SK-N-DZ (cell line): ENCODE results near the gene FNDC1.

Experiments used
- DNase-seq: peaks from one replicate; pipeline ENCODE4 v3.0.0-alpha.2; 2015; ENCODE audit warnings: low spot score

The FNDC1 gene

DNA sequence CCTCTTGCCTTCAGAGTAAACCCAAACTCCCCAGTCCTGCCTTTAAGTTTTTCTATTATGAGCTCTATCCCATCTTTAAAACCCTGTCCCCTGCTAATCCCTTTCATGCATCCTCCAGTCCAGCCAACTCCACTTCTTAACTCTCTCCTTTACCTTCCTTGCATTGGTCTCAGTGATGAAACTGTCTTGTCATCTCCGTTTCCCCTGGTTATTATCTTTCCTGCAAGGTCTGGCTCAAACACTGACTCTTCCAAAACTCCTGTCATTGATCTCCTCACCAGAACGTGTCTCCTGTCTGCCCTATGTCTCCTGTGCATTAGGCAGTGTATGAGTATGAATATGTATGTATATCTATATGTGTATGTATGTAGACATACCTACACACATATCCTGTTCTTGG lies 11.8 kb upstream of the FNDC1 start:
- DNase-seq, result no peak

DNA sequence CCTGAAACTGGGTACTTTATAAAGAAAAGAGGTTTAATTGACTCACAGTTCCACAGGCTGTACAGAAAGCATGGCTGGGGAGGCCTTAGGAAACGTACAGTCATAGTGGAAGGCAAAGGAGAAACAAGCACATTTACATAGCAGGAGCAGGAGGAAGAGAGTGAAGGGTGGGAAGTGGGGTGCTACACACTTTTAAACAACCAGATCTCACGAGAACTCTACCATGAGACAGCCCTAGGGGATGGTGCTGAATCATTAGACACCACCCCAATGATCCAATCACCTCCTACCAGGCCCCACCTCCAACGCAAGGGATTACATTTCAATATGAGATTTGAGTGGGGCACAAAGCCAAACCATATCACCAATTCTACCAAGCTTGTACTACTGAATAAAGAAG lies 7.4 kb upstream of the FNDC1 start:
- DNase-seq, result no peak

DNA sequence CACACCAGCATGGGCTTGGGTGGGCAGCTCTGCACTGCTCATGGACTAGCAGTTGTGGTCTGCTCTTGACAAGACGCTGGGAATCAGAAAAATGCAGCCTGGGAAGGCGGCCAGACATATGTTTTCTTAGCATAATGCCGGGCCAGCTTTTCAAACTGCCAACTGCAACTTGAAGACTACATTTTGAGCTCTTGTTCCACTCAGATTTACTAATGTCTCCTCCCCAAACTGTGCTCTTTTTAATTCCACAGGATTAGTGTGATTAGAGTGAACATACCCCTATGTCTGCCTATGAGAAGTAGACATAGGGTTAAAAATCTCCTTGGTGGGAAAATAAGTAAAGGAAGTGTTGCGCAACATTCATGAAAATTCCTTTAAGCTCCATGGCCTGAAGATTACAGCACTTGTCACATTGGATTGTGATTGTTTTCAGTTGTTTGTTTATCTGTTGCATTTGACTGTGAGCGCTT lies 5.3 kb upstream of the FNDC1 start:
- DNase-seq, result no peak

GRCh38 chr6:159168536-159169192 lies 536 bp upstream of the FNDC1 start:
- DNase-seq, result peak; percentile 32

GRCh38 chr6:159169557-159170332 lies 545 bp downstream of the FNDC1 start:
- DNase-seq, result no peak

GRCh38 chr6:159170333-159170672 lies 1.1 kb downstream of the FNDC1 start:
- no peak for DNase-seq

DNA sequence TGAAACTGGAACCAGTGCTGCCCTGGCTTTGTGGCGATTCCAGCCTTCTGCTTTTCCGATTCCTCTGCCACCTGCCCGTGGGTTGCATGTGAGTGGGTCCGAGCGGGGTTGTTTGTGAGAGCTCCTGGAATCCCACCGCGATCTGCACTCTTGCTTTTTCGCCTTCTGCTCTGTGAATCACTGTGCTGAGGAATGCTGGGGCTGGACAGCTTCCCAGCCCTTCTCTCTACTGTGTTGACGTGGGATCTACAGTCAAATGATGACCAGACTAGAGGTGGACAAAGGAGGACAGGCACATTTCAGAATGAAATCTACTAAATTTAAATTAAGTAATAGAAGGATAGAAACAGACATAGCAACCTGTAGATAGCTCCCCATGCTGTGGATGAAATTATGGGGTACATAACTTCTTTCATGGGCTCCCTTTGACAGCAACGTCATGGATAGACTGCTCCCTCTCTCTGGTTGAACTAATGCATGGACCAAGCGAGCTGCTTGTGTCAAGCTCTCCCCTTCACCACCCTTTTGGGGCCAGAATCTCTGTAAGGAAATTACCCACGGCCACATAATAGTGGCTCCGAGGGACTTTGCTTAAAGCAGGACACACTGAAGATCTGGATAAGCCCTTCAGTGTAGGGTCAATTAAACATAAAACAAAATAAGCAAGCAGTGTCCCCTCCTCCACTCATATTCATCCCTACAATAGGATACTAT lies 2.0 kb downstream of the FNDC1 start:
- no peak for DNase-seq

GRCh38 chr6:159172091-159172491 lies 2.9 kb downstream of the FNDC1 start:
- DNase-seq, result no peak

DNA sequence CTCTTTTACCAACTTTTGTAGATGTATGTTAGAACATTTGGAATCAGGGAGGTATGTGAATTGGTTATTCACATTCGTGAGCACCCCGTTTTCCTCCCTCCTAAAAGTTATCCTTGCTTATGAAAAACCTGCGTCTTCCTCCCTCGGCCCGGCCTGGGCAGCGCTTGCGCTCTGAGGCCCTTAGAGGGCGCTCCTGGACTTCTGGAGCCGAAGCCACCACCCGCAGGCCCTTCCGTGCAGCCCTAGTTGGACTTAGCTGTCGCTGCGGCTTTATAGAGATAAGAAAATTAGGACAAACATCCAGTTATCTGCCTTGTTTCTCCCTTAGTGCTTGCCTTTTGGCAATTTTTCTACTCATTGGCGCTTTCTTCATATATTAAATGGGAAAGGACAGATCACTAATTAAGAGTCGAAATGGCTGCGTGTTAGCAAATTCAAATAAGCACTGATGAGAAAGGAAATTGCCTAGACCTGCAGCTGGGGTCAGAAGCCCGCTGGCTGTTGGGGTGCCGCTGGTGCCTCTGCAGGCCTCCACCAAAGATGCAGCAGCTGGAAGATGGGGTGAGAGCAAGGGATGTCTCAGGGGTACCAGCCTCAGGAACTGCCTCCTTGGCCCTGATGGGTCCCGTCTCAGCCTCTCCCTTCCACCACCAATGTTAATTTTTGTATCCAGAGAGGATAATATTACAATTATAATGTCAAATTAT lies 5.2 kb downstream of the FNDC1 start:
- peak; percentile 56 for DNase-seq

GRCh38 chr6:159176913-159177312 lies 7.7 kb downstream of the FNDC1 start:
- DNase-seq, result no peak

- no peak for DNase-seq
Measured at GRCh38 chr6:159178847-159179246, 9.6 kb downstream of the FNDC1 start.

GRCh38 chr6:159180001-159180400 lies 10.8 kb downstream of the FNDC1 start:
- DNase-seq, result no peak

DNA sequence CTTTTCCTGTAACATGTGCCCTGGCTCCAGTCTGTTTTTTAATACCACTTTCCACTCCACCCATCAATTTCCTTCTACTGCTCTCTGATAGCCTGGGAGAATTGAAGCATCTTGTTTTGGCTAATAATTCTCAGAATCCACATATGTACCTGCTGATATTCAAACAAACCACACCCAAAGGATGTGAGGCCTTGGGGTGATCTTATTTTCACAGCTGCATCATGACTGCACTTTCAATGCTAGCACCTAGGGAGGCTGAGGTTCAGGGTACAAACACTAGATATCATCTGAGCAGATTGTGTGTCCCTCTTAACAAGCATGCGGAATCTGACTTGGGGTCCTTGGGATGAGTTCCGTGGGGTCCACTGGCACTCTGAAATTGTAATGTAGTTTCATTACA lies 12.7 kb downstream of the FNDC1 start:
- no peak for DNase-seq

GRCh38 chr6:159184559-159184958 lies 15.4 kb downstream of the FNDC1 start:
- no peak for DNase-seq

DNA sequence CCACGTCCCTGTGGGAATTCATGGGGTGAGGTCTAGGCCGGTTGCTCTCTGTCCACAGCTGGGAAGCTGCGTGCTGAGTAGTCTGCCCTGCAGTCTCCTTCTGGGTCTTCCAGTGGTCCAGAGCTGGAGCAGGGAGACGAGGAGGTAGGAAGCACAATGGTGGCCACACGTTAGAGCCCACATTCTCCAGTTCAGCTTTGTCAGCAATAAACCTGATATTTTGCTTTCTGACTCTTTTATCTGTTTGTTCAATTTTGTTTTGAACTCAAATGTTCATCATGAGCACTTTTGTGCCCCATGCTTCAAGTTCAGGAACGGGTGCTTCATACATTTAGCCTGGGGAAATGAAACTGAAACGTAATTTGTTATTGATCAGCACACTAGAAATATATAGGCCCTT lies 21.3 kb downstream of the FNDC1 start:
- no peak for DNase-seq

- no peak for DNase-seq
Measured at GRCh38 chr6:159193923-159194322, 24.7 kb downstream of the FNDC1 start.

DNA sequence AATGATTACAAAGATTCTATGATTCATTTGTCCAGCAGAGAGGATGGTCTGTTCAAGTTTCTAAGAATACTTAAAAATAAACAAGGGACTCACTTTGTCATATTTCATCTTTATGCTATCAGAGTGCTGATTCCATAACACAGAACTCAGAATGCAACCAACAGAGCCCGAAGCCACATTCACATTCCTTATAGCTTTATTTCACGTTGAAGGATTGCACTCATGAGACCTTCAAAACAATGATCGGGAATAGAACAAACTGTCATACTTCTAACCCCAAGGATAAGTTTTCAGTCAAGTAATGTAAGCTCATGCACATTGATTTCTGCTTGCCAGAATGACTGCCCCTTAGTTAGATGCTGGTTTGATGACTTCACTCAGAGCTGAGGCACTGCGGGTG lies 25.2 kb downstream of the FNDC1 start:
- no peak for DNase-seq

DNA sequence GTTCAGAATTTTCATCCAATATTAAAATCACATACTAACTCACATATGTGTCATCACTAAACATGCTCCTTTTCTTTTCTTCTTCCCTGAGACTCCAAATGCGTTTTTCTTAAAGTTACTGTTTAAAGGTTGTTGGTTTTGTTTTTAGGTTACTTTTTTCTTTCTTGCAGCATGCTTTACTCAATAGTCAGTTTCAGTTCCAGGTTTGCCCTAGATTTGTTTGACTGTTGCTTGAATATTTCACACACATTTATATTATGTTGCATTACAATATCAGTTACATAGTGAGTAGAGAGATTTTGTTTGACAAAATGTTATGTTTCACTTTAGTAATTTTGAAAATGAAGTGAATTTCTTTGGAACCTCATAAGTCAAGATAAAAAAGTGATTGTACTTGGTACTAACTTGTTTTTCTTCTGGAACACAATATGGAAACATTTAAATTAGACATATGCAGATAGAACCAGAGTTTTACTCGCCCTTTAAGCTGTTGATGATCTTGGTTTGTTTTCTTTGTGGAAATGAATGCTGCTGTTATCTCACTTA lies 27.3 kb downstream of the FNDC1 start:
- DNase-seq, result no peak

DNA sequence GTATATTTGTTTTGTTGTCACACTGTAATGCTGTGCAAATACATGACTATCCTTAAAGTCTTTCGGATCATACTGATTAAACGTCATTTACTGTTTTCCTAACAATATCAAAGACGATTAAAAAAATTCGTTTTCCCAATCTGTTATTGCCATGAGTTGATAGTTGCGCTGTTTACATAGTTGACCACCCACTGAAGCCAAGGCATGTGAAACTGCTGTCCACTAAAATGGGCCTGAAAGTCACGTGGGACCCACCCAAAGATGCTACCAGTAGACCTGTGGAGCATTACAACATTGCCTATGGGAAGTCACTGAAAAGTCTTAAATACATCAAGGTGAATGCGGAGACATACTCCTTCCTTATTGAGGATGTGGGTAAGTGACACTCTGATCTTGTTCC lies 28.1 kb downstream of the FNDC1 start:
- DNase-seq, result no peak

DNA sequence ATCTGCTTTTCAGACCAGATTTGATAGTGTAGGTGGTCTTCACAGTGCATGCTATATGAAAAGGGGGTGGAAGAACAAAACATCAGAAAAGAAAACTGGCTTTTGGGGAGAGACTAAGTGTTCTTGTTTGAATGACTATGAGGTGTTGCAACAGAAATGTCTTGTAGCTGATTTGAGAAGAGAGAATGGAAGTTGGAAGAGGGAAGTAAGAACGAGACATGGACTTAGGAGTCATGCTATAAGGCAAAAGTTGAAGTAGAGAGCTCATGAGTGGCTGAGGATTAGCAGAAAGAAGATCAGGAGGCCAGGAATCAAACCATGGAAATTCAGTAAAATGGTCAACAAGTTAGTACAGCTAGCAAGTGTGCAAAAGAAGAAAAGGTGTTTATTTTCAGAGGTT lies 32.1 kb downstream of the FNDC1 start:
- no peak for DNase-seq

DNA sequence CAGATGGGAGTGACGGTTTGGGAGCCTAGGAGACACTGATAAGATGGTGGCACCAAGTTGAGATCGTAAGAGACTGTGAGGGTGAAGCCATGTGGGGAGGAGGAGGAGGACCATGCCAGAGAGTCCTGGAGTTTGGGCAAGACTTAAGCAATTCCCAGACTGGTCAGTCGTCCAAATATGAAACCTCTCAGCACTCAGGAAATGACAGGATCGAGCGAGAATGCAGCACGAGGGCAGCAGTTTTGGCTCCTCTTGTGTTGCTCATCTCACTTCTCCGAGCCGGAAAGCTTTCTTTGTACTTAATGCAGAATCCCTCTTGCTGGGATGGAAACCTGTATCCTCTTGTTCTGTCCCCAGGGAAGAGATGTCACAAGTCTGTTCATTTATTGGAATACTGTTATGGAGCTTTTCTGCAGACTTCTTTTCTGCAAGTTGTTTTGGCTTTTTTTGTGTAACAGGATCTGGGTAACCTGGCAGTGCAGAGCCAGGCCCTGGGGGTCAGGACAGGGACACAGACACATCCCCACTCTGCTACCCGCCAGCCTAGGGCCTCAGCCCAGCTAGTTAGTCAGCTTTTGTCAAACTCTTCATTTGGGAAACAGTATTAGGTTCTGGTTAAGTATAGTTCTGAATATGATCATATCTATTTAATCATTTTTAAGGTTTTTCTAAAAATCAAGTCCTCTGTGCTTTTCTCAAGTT lies 34.3 kb downstream of the FNDC1 start:
- no peak for DNase-seq
